GM23338 (cell line): Measurements from ENCODE around the gene CWH43. TPM values are rescaled to one million over a fixed set of nuclear protein-coding genes. Genes with fewer than 3 reads are reported as not detected.

Source experiments
- ATAC-seq: fragments of 200-7000 bp; cut with Tn5 transposase; 3 replicates; pipeline ENCODE4 v1.9.1; 2020
- DNase-seq: peaks from one replicate; pipeline ENCODE4 v3.0.0-alpha.2; 2015; ENCODE audit warnings: low spot score
- H2AFZ ChIP-seq: fragments of 200-600 bp; sonication (generic); 2 replicates; pipeline ENCODE4 v1.8.0; 2016; ENCODE audit warnings: antibody characterized with exemption, mild to moderate bottlenecking, moderate library complexity
- H3F3A ChIP-seq: fragments of 200-600 bp; sonication (generic); replicated peaks from 2 replicates; pipeline ENCODE4 v1.8.0; 2017; ENCODE audit warnings: antibody characterized with exemption, mixed run types, low read depth
- H3K27ac ChIP-seq: fragments of 200-600 bp; sonication (generic); 2 replicates; pipeline ENCODE4 v1.6.1; 2016; ENCODE audit warnings: low read depth
- H3K27me3 ChIP-seq: fragments of 200-600 bp; sonication (generic); 2 replicates; pipeline ENCODE4 v1.8.0; 2016; ENCODE audit warnings: mild to moderate bottlenecking, mixed run types, moderate library complexity; ENCODE audit not compliant: insufficient read depth
- H3K36me3 ChIP-seq: fragments of 200-600 bp; sonication (generic); 2 replicates; pipeline ENCODE4 v1.8.0; 2016; ENCODE audit warnings: mild to moderate bottlenecking; ENCODE audit not compliant: insufficient read depth
- H3K4me1 ChIP-seq: fragments of 200-600 bp; sonication (generic); 2 replicates; pipeline ENCODE4 v1.8.0; 2016; ENCODE audit warnings: mild to moderate bottlenecking, moderate library complexity; ENCODE audit not compliant: insufficient read depth
- H3K4me2 ChIP-seq: fragments of 200-600 bp; sonication (generic); 2 replicates; pipeline ENCODE4 v1.7.1; 2017; ENCODE audit warnings: mixed run types
- H3K4me3 ChIP-seq: fragments of 200-600 bp; sonication (generic); 2 replicates; pipeline ENCODE4 v1.6.1; 2016; ENCODE audit warnings: mixed run types
- H3K79me2 ChIP-seq: fragments of 200-600 bp; sonication (generic); replicated peaks from 2 replicates; pipeline ENCODE4 v1.8.0; 2017; ENCODE audit warnings: mild to moderate bottlenecking; ENCODE audit not compliant: insufficient read depth
- H3K9me2 ChIP-seq: fragments of 200-600 bp; sonication (generic); 2 replicates; pipeline ENCODE4 v1.8.0; 2017; ENCODE audit not compliant: insufficient read depth
- H4K20me1 ChIP-seq: fragments of 200-600 bp; sonication (generic); replicated peaks from 2 replicates; pipeline ENCODE4 v1.8.0; 2017; ENCODE audit warnings: mild to moderate bottlenecking; ENCODE audit not compliant: insufficient read depth
- H3K27ac Mint-ChIP-seq: 2 replicates; pipeline ENCODE4 v1.8.0; 2020; ENCODE audit warnings: inconsistent platforms, mild to moderate bottlenecking, moderate library complexity, mixed read lengths
- H3K27me3 Mint-ChIP-seq: 3 replicates; pipeline ENCODE4 v1.8.0; 2022; ENCODE audit warnings: low read depth, mild to moderate bottlenecking, moderate library complexity, mixed read lengths, inconsistent platforms; ENCODE audit not compliant: insufficient read depth, poor library complexity
- H3K36me3 Mint-ChIP-seq: 3 replicates; pipeline ENCODE4 v1.8.0; 2021; ENCODE audit warnings: low read depth, mild to moderate bottlenecking, inconsistent platforms, moderate library complexity, mixed read lengths
- H3K4me1 Mint-ChIP-seq: 3 replicates; pipeline ENCODE4 v1.8.0; 2020; ENCODE audit warnings: mild to moderate bottlenecking, inconsistent platforms, mixed read lengths
- H3K4me3 Mint-ChIP-seq: 3 replicates; pipeline ENCODE4 v1.8.0; 2021; ENCODE audit warnings: moderate library complexity, mild to moderate bottlenecking, inconsistent platforms, mixed read lengths
- H3K9me3 Mint-ChIP-seq: 3 replicates; pipeline ENCODE4 v1.8.0; 2020; ENCODE audit warnings: moderate library complexity, mild to moderate bottlenecking, inconsistent platforms, mixed read lengths
- CREB1 ChIP-seq: fragments of 250-450 bp; sonication (Bioruptor Pico); IDR thresholded peaks from 2 replicates; pipeline ENCODE4 v1.5.0; 2020; ENCODE audit warnings: low read depth, mild to moderate bottlenecking, moderate library complexity
- JUNB ChIP-seq: IDR thresholded peaks from one replicate; pipeline ENCODE4 v1.6.1; 2016; ENCODE audit warnings: antibody characterized with exemption; ENCODE audit not compliant: unreplicated experiment
- NANOG ChIP-seq: IDR thresholded peaks from 2 replicates; pipeline ENCODE4 v1.6.1; 2016; ENCODE audit warnings: antibody characterized with exemption, borderline replicate concordance
- STAT1 ChIP-seq: IDR thresholded peaks from one replicate; pipeline ENCODE4 v1.6.1; 2016; ENCODE audit warnings: antibody characterized with exemption; ENCODE audit not compliant: unreplicated experiment
- ZNF114 ChIP-seq: fragments of 250-450 bp; sonication (Bioruptor Pico); IDR thresholded peaks from 2 replicates; pipeline ENCODE4 v1.5.0; 2020; ENCODE audit warnings: mild to moderate bottlenecking, moderate library complexity
- ZNF331 ChIP-seq: fragments of 250-450 bp; sonication (Bioruptor Pico); IDR thresholded peaks from 2 replicates; pipeline ENCODE4 v1.5.0; 2020; ENCODE audit warnings: low read depth, mild to moderate bottlenecking, moderate library complexity
- ZNF462 ChIP-seq: fragments of 250-450 bp; sonication (Bioruptor Pico); IDR thresholded peaks from 2 replicates; pipeline ENCODE4 v1.5.0; 2020; ENCODE audit warnings: mild to moderate bottlenecking, moderate library complexity
- polyA plus RNA-seq: library from polyadenylated mRNA; unstranded; fragments of >200 nt; fragmentation: Nextera tagmentation; extraction: Ambion mirVana; gene quantifications from 2 replicates; pipeline ENCODE4 v1.2.1, GENCODE V29; 2016
- total RNA-seq: library from RNA; depleted of rRNA; stranded (reverse); fragments of >200 nt; shearing (Covaris generic); gene quantifications from 2 replicates; pipeline ENCODE4 v1.2.3, GENCODE V29; 2014
- TF ChIP-seq, protein P1 (sequence below): IDR thresholded peaks from 2 replicates; pipeline ENCODE4 v1.6.1; 2016; ENCODE audit warnings: antibody characterized with exemption
- TF ChIP-seq, protein P2 (sequence below), 2 experiments: fragments of 200-600 bp in 1 of 2; sonication (generic) in 1 of 2; conservative IDR thresholded peaks; 2 replicates each; pipeline versions ENCODE4 v1.5.1 to v1.6.1; 2016 to 2017; ENCODE audit warnings: antibody characterized with exemption in 2 of 2, low read depth in 2 of 2, mild to moderate bottlenecking in 2 of 2, moderate library complexity in 1 of 2
- TF ChIP-seq, protein P3 (sequence below): IDR thresholded peaks from one replicate; pipeline ENCODE4 v1.6.1; 2018; ENCODE audit warnings: antibody characterized with exemption; ENCODE audit not compliant: unreplicated experiment

CWH43 gene
- total and polyA plus RNA-seq, 2 experiments from 2014 or later = not detected

DNA sequence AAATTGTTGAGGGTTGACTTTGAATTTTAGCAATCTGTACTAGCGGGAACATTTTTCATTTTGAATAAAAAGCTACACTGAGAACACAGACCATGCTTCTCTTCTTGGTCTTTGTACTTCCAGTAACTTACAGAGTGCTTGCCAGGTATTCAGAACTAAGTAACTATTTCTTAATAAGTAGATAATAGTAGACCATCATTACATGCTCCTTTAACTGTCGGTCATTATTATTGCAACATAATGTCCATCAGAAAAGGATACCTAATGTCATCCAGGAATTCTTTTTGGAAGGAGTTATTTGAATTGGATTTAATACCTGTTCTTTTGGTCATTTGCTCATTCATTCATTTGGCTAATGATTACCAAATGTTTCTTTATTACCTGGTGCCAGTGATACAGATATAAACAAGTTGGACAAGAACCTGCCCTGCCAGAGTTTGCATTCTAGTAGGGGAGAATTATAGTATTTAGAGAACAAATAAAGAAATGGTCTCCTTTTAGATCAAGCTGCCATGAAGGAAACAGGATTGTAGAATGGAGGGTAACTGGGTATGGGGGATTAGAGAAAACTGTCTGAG lies 32.7 kb downstream of the CWH43 start:
- Histone ChIP-seq H3K36me3 (no peaks in the 10 kb centered on the region; the same call in 1 of the 2 replicates), H4K20me1 (no peaks in the 10 kb centered on the region), H3K79me2 (no peaks in the 10 kb centered on the region), H3K4me3 (no peak overlapping the region), H3K4me1 (no peaks in the 10 kb centered on the region), H3F3A (no peaks in the 10 kb centered on the region), H3K4me2 (no peak overlapping the region), H3K27ac (no peak overlapping the region), H2AFZ (no peak overlapping the region), H3K9me2 (no peaks in the 10 kb centered on the region), H3K27me3 (no peaks in the 10 kb centered on the region)
- H3K36me3 Mint-ChIP-seq = peaks cover 29% of the 10 kb centered on the region
- H3K27ac Mint-ChIP-seq = no peak overlapping the region
- peaks cover 96% of the 10 kb centered on the region for H3K9me3 Mint-ChIP-seq
- no peak overlapping the region for H3K4me3 Mint-ChIP-seq
- DNase-seq (no peak), ATAC-seq (no peak)
- no peaks in the 10 kb centered on the region for H3K4me1 Mint-ChIP-seq
- TF ChIP-seq NANOG (no peak), ZNF462 (no peak), CREB1 (no peak), ZNF331 (no peak), JUNB (no peak), ZNF114 (CRISPR knock-in tag) (no peak), STAT1 (no peak)
- TF ChIP-seq, protein P1, sequence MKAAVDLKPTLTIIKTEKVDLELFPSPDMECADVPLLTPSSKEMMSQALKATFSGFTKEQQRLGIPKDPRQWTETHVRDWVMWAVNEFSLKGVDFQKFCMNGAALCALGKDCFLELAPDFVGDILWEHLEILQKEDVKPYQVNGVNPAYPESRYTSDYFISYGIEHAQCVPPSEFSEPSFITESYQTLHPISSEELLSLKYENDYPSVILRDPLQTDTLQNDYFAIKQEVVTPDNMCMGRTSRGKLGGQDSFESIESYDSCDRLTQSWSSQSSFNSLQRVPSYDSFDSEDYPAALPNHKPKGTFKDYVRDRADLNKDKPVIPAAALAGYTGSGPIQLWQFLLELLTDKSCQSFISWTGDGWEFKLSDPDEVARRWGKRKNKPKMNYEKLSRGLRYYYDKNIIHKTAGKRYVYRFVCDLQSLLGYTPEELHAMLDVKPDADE = no peak
- TF ChIP-seq, protein P2, sequence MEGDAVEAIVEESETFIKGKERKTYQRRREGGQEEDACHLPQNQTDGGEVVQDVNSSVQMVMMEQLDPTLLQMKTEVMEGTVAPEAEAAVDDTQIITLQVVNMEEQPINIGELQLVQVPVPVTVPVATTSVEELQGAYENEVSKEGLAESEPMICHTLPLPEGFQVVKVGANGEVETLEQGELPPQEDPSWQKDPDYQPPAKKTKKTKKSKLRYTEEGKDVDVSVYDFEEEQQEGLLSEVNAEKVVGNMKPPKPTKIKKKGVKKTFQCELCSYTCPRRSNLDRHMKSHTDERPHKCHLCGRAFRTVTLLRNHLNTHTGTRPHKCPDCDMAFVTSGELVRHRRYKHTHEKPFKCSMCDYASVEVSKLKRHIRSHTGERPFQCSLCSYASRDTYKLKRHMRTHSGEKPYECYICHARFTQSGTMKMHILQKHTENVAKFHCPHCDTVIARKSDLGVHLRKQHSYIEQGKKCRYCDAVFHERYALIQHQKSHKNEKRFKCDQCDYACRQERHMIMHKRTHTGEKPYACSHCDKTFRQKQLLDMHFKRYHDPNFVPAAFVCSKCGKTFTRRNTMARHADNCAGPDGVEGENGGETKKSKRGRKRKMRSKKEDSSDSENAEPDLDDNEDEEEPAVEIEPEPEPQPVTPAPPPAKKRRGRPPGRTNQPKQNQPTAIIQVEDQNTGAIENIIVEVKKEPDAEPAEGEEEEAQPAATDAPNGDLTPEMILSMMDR (conservative IDR thresholded peaks at IDR 0.05; ENCODE audit: low read depth in 2 of 2) = no peak
- TF ChIP-seq, protein P3, sequence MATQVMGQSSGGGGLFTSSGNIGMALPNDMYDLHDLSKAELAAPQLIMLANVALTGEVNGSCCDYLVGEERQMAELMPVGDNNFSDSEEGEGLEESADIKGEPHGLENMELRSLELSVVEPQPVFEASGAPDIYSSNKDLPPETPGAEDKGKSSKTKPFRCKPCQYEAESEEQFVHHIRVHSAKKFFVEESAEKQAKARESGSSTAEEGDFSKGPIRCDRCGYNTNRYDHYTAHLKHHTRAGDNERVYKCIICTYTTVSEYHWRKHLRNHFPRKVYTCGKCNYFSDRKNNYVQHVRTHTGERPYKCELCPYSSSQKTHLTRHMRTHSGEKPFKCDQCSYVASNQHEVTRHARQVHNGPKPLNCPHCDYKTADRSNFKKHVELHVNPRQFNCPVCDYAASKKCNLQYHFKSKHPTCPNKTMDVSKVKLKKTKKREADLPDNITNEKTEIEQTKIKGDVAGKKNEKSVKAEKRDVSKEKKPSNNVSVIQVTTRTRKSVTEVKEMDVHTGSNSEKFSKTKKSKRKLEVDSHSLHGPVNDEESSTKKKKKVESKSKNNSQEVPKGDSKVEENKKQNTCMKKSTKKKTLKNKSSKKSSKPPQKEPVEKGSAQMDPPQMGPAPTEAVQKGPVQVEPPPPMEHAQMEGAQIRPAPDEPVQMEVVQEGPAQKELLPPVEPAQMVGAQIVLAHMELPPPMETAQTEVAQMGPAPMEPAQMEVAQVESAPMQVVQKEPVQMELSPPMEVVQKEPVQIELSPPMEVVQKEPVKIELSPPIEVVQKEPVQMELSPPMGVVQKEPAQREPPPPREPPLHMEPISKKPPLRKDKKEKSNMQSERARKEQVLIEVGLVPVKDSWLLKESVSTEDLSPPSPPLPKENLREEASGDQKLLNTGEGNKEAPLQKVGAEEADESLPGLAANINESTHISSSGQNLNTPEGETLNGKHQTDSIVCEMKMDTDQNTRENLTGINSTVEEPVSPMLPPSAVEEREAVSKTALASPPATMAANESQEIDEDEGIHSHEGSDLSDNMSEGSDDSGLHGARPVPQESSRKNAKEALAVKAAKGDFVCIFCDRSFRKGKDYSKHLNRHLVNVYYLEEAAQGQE = no peak
- peaks cover 3% of the 10 kb centered on the region for H3K27me3 Mint-ChIP-seq
